Activated naive CD4-positive, alpha-beta T cell treated with anti-CD3 and anti-CD28 coated beads for 36 hours (primary cell): ENCODE data around the gene RUFY1. TPM values are rescaled to one million over a fixed set of nuclear protein-coding genes. Genes with fewer than 3 reads are reported as not detected.
"Not testable (repeated sequence)": the region's sequence is repeated elsewhere in the genome, so short reads cannot be mapped to it uniquely, and the experiment has no call there.

ENCODE experiments used
- CTCF ChIA-PET: fragments of 350-600 bp; sonication (Branson Sonifier 250); formaldehyde crosslinking; loops from one replicate; lab custom pipeline; 2021; ENCODE audit warnings: antibody characterized with exemption; lab: Charles Lee
- DNase-seq: peaks from one replicate; pipeline ENCODE4 v3.0.0-alpha.2; 2020
- H3K27ac Mint-ChIP-seq: one replicate; pipeline ENCODE4 v1.8.0; 2021; ENCODE audit warnings: mild to moderate bottlenecking, mixed read lengths
- H3K27me3 Mint-ChIP-seq: one replicate; pipeline ENCODE4 v1.8.0; 2021; ENCODE audit warnings: low read depth, mixed read lengths
- H3K36me3 Mint-ChIP-seq: one replicate; pipeline ENCODE4 v1.8.0; 2021; ENCODE audit warnings: low read depth, mixed read lengths
- H3K4me1 Mint-ChIP-seq: one replicate; pipeline ENCODE4 v1.8.0; 2021; ENCODE audit warnings: low read depth, mixed read lengths
- H3K4me3 Mint-ChIP-seq: one replicate; pipeline ENCODE4 v1.8.0; 2021; ENCODE audit warnings: mild to moderate bottlenecking, moderate library complexity, mixed read lengths
- H3K9me3 Mint-ChIP-seq: one replicate; pipeline ENCODE4 v1.8.0; 2021; ENCODE audit warnings: mixed read lengths
- intact Hi-C: fragments of 100-400 bp; cut with micrococcal nuclease; formaldehyde crosslinking; loops from one replicate; pipeline ENCODE4 v1.15.1; 2023
- total RNA-seq, 2 experiments: library from RNA; stranded (reverse); gene quantifications; one replicate each; pipeline ENCODE4 v1.2.3, GENCODE V29; 2021

The RUFY1 gene
- total RNA-seq, 2 experiments from 2014 or later, result 27.8 to 31.0 TPM

DNA sequence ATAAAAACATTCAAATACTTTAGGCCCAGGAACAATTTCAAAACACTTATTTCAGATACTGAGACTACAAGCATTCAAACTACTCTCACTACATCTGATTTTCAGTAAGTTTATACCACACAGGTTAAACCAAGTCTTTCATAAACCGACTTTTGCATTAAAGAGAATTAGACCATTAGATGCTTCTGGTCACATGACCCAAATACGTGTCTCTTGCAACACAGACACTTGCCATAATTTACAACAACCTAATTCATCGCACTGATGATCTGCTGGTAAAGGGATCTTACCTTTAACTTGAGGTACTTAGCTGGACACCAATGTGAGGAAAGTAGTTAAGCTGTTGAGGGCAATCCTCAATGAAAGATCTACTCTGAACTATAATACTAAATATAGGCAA lies 69.9 kb downstream of the RUFY1 start:
- no peak for DNase-seq
- Mint-ChIP-seq H3K27me3 (no peaks in the 10 kb centered on the region), H3K4me1 (peaks cover 59% of the 10 kb centered on the region), H3K27ac (peak overlapping the region; percentile 99), H3K9me3 (no peaks in the 10 kb centered on the region), H3K36me3 (peaks cover 79% of the 10 kb centered on the region), H3K4me3 (peak overlapping the region; percentile 99)
- intact Hi-C loops, result loop anchor here (5.0 to 10.0 kb wide), 3 partner anchors 453 to 1622 kb away; partner anchors contain the start of gene RACK1
- CTCF ChIA-PET, result no interaction called here

DNA sequence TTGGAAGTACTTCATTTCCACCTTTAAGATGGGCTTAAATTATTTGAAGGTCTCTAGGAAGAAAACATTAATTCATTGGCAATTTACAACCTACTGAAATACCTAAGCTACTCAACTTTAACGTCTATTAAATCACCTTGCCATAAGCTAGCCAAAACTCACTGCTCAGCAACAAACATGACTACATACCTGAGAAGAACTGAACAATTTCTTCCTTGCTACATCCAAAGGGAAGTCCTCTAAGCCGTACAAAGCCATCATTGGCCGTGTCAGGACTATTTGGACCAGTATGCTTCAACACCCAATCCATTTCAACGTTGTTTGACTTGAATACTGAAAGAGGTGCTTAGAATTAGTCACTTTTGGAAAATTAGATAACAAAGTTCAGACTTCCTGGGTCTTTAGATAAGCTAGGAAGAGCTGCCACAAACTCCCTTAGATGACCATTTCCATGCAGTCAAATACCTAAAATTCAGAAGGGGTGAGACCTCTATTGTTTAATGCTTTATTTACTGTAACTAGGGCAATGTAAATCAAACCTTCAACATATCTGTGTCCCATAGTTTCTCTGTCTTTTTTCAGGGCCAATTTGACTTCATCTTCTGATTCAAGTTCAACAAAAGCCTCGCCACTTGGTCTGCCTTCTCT lies 70.5 kb downstream of the RUFY1 start:
- peaks cover 55% of the 10 kb centered on the region for H3K4me1 Mint-ChIP-seq
- intact Hi-C loops, result loop anchor here (5.0 to 10.0 kb wide), 3 partner anchors 454 to 1621 kb away; partner anchors contain the start of gene RACK1

DNA sequence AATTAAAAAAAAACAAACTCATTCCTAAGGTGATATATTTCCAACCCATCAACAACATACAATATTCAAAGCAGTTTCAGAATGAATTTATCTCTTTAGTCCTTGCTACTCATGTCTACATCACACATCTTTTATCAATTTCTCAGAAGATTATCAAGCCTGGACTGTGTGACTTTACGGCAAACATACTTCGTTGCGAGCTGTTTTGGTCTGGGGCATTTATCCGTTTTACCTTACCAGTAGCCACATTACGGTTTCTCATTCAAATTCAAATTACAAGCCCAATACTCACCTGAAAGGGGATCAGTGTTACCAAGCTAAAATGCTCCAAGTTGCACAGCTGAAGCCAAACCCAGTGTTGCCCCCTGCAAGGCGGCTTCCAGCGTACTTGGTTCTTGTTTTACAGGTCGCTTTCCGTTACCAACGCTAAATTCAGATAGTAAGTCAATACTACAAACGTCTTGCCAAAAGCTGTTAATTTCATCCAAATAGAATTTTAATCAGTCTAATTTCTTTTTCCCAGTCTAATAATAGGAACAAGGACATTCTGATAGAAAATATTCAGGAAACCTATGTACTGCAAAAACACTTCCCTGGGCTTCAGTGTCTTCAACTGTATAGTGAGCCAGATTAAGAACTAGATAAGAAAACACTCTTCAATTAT lies 71.3 kb downstream of the RUFY1 start:
- Mint-ChIP-seq H3K27ac (peak overlapping the region; percentile 99), H3K36me3 (peaks cover 69% of the 10 kb centered on the region), H3K9me3 (no peaks in the 10 kb centered on the region), H3K4me1 (peaks cover 50% of the 10 kb centered on the region), H3K27me3 (no peaks in the 10 kb centered on the region), H3K4me3 (peak overlapping the region; percentile 99)
- no peak for DNase-seq
- intact Hi-C loops, result loop anchor here (2.0 to 10.0 kb wide), 5 partner anchors 454 to 1621 kb away; partner anchors contain the start of genes CLK4 and RACK1
- CTCF ChIA-PET, result interaction anchor here (0.6 to 1.1 kb wide), 3 partner anchors 9 to 69 kb away, joined by 3 to 5 read pairs (median 4); no protein-coding TSS in a partner anchor

More for the DNA sequence above, 70.5 kb downstream of the RUFY1 start:
- Mint-ChIP-seq H3K4me3 (peak overlapping the region; percentile 99), H3K9me3 (no peaks in the 10 kb centered on the region), H3K36me3 (peaks cover 76% of the 10 kb centered on the region), H3K27me3 (no peaks in the 10 kb centered on the region), H3K27ac (peak overlapping the region; percentile 99)
- no peak for DNase-seq
- CTCF ChIA-PET, result interaction anchor here (0.9 kb wide), 1 partner anchor 40 kb away, joined by 5 read pairs; no protein-coding TSS in a partner anchor

DNA sequence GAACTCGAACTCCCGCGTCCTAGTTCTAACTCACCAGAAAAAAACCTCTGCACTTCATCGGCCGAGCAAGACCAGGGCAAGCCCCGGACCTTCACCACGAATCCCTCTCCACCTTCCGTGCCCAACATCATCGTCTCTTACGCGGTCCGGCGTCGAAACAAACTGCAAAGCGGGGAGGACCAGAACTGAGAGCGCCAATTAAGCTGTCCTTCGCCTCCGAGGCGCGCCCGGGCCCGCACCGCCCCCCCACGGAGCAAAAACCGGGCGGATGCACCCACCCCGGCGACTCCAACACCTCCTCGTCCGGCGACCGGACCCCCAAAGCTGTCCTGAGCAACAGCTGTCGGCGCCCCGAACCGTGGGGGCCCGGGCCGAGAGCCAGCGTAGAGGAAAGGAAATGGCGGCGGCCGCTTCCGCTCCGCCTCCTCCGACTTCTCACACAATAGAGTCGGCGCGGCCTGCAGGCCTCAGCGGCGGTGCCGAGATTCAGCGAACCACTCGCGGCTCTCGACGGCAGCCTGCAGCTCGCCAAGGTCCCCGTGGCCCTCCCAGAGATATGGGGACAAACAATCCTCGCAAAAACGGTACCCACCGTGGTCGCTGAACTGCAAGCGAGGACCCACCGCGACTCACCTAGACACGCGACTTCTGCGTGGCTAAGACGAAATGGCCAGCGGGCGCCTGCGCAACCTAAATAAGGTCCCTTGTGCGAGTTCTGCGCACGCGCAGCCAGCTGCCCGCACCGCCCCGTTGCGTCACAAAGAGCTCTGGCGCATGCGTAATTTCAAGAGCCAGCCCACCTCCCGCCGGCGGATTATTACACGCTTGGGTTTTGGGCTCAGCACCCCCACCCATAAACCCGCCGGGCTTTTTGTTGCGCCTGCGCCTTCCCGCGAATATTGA lies 72.9 kb downstream of the RUFY1 start, which contains the start of gene HNRNPH1:
HNRNPH1 (minus strand) TSS at position 669 of the 903 bp plus-strand sequence; CDS start at position 131, 538 bp downstream.
- H3K27me3 Mint-ChIP-seq, result no peaks in the 10 kb centered on the region
- intact Hi-C loops, result loop anchor here (1.0 to 10.0 kb wide), 11 partner anchors 64 to 1619 kb away; partner anchors contain the start of genes CANX, CLK4, MAML1 and RACK1

DNA sequence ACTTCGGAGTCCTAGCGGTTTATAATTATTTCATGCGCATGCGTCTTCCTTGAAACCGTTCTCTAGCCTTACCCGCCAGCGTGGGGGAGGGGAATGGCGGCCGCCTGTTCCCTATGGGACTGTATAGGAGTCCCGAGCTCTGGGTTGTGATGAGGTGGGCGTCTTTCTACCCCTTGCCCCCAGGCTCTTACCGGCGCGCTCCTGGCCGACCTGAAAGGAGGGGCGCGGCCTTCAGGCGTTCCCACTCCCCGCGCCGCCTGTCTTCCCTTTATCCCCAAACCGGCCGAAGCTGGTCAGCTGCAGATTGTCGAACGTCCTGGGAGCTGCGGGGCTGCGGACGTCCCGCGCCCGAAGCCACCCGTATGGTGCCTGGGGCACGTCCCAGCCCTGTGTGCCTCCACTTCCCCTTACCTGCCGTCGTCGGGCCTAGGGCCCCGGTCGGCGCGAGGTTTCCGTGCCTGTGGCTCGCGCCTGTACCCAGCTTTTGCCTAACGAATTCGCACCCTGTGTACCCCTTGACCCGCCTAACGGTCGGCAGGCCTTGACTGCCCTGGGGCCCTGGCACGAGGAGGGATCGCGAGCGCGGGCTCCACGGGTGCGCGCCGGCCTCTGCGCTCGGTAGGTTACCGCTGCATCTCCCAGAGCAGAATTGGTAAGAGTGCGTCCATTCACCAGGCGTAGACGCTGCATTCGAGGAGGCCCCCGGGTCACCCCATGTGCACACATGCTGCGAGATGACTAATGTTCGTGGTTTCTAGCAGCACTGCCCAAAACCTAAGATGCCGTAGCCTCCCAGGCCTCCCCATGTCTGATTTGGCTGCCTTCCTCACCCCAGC lies 73.8 kb downstream of the RUFY1 start:
- Mint-ChIP-seq H3K27ac (peak overlapping the region; percentile 99), H3K36me3 (peaks cover 47% of the 10 kb centered on the region), H3K4me3 (peak overlapping the region; percentile 99), H3K27me3 (no peaks in the 10 kb centered on the region), H3K4me1 (peaks cover 31% of the 10 kb centered on the region), H3K9me3 (no peaks in the 10 kb centered on the region)
- DNase-seq, result peak; percentile 78
- CTCF ChIA-PET, result interaction anchor here (0.6 to 1.9 kb wide), 5 partner anchors 13 to 105 kb away, joined by 3 to 5 read pairs (median 3); partner anchors contain the start of gene CBY3
- intact Hi-C loops, result loop anchor here (1.0 to 10.0 kb wide), 12 partner anchors 65 to 1618 kb away; partner anchors contain the start of genes CANX, CLK4, MAML1 and MRNIP

More for the DNA sequence above, 72.9 kb downstream of the RUFY1 start, which contains the start of gene HNRNPH1:
- Mint-ChIP-seq H3K36me3 (peaks cover 53% of the 10 kb centered on the region), H3K4me3 (peak within 1 kb of the TSS; percentile 99), H3K4me1 (peaks cover 36% of the 10 kb centered on the region), H3K9me3 (no peaks in the 10 kb centered on the region), H3K27ac (peak within 1 kb of the TSS; percentile 99)
- peak; percentile 99 for DNase-seq
- CTCF ChIA-PET, result interaction anchor here (0.6 to 1.9 kb wide), 6 partner anchors 11 to 106 kb away, joined by 3 to 5 read pairs (median 3); partner anchors contain the start of gene CBY3

DNA sequence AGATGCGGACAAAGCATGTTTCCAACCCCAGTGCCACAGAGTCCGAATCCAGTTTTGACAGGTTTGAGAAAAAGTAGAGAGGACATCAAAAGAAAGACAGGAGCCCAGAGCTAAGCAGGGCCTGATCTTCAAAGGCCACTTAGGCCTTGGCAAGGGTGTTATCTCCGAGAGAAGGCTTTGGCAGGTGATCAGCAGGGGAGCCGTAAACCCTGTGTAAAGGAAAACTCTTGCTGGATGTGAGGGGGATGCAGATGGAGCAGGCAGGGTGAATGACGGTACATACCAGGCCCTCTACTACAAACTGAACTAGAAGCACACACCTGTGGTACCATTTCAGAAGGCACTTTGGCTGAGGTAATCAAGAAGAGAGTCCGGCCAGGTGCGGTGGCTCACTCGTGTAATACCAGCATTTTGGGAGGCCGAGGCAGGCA lies 74.5 kb downstream of the RUFY1 start:
- CTCF ChIA-PET, result interaction anchor here (1.9 kb wide), 1 partner anchor 14 kb away, joined by 5 read pairs; no protein-coding TSS in a partner anchor
- peaks cover 41% of the 10 kb centered on the region for H3K36me3 Mint-ChIP-seq

DNA sequence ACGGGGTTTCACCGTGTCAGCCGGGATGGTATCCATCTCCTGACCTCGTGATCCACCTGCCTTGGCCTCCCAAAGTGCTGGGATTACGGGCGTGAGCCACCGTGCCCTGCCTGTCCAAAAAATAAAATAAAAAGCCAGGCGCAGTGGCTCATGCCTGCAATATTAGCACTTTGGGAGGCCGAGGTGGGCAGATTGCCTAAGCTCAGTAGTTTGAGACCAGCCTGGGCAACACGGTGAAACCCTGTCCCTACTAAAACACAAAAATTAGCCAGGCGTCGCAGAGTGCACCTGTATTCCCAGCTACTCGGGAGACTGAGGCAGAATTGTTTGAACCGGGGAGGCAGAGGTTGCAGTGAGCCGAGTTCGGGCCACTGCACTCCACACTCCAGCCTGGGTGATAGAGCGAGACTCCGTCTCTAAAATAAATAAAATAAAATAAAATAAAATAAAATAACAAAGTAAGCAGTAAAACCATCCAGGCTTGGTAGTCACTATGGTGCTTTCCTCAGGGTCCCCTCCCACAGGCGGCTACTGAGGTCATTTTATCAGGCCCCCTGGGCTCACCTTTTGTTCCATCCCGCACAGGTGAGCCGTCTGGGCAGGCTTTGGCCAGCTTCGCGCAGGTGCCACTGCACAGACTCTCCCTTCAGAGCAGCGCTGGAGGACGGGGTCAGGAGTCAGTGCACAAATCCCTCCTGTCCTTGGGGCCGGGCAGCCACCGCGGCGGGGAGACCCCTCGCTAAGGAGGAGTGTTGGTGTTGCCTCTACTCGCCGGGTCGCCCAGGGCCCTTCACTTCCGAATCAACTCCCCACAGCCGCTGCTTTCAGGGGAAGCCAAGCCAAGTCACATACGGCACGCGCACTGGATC lies 83.4 kb downstream of the RUFY1 start:
- CTCF ChIA-PET, result interaction anchor here (1.1 kb wide), 1 partner anchor 20 kb away, joined by 4 read pairs; no protein-coding TSS in a partner anchor
- not testable (repeated sequence) for H3K27ac Mint-ChIP-seq, DNase-seq

More for the DNA sequence above, 74.5 kb downstream of the RUFY1 start:
- Mint-ChIP-seq H3K4me1 (peaks cover 27% of the 10 kb centered on the region), H3K4me3 (peak overlapping the region; percentile 99), H3K27ac (peak overlapping the region; percentile 99), H3K9me3 (no peaks in the 10 kb centered on the region), H3K27me3 (no peaks in the 10 kb centered on the region)
- DNase-seq, result no peak
- intact Hi-C loops, result loop anchor here (1.0 to 10.0 kb wide), 4 partner anchors 233 to 1617 kb away; partner anchors contain the start of genes MRNIP and RACK1

DNA sequence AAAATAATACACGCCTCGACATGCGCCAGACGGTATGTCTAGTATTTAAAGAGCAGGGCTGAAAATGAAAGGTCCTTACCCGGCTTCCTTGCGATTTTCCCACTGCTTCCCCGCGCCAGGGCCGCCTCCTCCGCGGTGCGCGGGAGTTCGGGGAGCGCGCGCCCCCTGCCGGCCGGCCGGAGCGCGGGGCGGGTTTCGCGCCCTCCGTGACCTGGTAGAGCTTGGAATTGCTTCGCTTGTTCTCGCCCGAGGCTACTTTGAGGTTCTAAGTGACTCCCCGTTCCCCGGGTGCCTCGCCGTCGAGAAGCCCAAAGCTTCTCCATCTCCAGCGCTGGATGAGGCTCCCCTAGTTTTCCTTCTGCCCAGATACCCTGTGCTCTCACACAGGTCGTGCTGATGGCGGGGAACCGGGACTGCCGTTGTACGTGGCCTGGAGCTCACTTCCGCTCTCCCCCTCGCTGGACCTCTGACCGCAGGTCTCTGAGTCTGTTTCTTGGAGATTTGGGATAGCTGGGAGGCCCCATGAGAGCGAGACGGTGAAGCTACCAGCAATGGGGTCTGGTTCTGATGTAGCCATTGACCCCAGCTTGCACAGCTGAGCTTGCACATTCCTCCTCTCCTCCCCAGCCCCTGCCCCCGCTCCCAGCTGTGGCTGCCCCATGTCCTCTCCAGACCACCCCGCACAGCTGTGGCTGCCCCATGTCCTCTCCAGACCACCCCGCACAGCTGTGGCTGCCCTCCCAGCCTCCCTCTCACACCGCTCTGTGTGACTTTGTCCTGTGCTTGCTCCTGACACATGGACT lies 84.2 kb downstream of the RUFY1 start:
- H3K36me3 Mint-ChIP-seq, H3K4me3 Mint-ChIP-seq, H3K9me3 Mint-ChIP-seq, H3K27ac Mint-ChIP-seq, CTCF ChIA-PET, H3K4me1 Mint-ChIP-seq, H3K27me3 Mint-ChIP-seq, DNase-seq, intact Hi-C loops: not testable (repeated sequence)

More for the DNA sequence above, 83.4 kb downstream of the RUFY1 start:
- H3K9me3 Mint-ChIP-seq, H3K36me3 Mint-ChIP-seq, intact Hi-C loops, H3K27me3 Mint-ChIP-seq, H3K4me1 Mint-ChIP-seq: not testable (repeated sequence)
- peak overlapping the region; percentile 45 for H3K4me3 Mint-ChIP-seq

DNA sequence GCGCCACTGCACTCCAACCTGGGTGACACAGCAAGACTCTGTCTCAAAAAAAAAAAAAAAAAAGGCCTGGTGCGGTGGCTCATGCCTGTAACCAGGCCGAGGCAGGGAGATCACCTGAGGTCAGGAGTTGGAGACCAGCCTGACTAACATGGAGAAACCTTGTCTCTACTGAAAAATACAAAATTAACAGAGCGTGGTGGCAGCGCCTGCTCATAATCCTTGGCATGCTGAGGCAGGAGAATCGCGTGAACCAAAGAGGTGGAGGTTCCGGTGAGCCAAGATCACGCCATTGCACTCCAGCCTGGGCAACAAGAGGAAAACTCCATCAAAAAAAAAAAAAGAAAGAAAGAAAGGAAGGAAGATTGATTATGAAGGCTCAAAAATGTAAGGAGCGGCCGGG lies 88.9 kb downstream of the RUFY1 start:
- intact Hi-C loops, CTCF ChIA-PET, DNase-seq, H3K36me3 Mint-ChIP-seq, H3K4me1 Mint-ChIP-seq, H3K27me3 Mint-ChIP-seq, H3K9me3 Mint-ChIP-seq, H3K27ac Mint-ChIP-seq, H3K4me3 Mint-ChIP-seq: not testable (repeated sequence)
